Loucy (cell line): ENCODE data around the gene CNTNAP4.

Source experiments
- H2AFZ ChIP-seq: fragments of 200-600 bp; sonication (generic); 2 replicates; pipeline ENCODE4 v1.6.0; 2016; ENCODE audit warnings: antibody characterized with exemption, mild to moderate bottlenecking, low read length, moderate library complexity
- H3F3A ChIP-seq: fragments of 200-600 bp; 2 replicates; pipeline ENCODE4 v1.6.0; 2016; ENCODE audit warnings: antibody characterized with exemption, low read depth, mild to moderate bottlenecking
- H3K27me3 ChIP-seq: fragments of 200-600 bp; sonication (generic); 2 replicates; pipeline ENCODE4 v1.6.1; 2014; ENCODE audit warnings: low read length, mild to moderate bottlenecking; ENCODE audit not compliant: insufficient read depth, poor library complexity, severe bottlenecking
- H3K36me3 ChIP-seq: fragments of 200-600 bp; sonication (generic); 2 replicates; pipeline ENCODE4 v1.6.1; 2016; ENCODE audit warnings: low read length; ENCODE audit not compliant: insufficient read depth
- H3K4me1 ChIP-seq: fragments of 200-600 bp; sonication (generic); 2 replicates; pipeline ENCODE4 v1.5.1; 2014; ENCODE audit warnings: low read length, mild to moderate bottlenecking; ENCODE audit not compliant: insufficient read depth, poor library complexity, severe bottlenecking
- H3K4me2 ChIP-seq: fragments of 200-600 bp; sonication (generic); 2 replicates; pipeline ENCODE4 v1.6.0; 2014; ENCODE audit warnings: antibody characterized with exemption, low read length, low read depth, mild to moderate bottlenecking; ENCODE audit not compliant: poor library complexity, severe bottlenecking
- H3K4me3 ChIP-seq: fragments of 200-600 bp; sonication (generic); 2 replicates; pipeline ENCODE4 v1.5.1; 2014; ENCODE audit warnings: low read length, mild to moderate bottlenecking, mixed read lengths; ENCODE audit not compliant: poor library complexity, severe bottlenecking
- H3K79me2 ChIP-seq: fragments of 200-600 bp; sonication (generic); 2 replicates; pipeline ENCODE4 v1.6.1; 2014; ENCODE audit warnings: low read length; ENCODE audit not compliant: insufficient read depth
- H3K9ac ChIP-seq: fragments of 200-600 bp; sonication (generic); 2 replicates; pipeline ENCODE4 v1.6.0; 2014; ENCODE audit warnings: mild to moderate bottlenecking, low read depth, low read length, moderate library complexity; ENCODE audit not compliant: poor library complexity, severe bottlenecking
- H3K9me2 ChIP-seq: fragments of 200-600 bp; sonication (generic); replicated peaks from 2 replicates; pipeline ENCODE4 v1.6.1; 2016; ENCODE audit warnings: low read depth, low read length, mixed read lengths
- H3K9me3 ChIP-seq: fragments of 200-600 bp; sonication (generic); 2 replicates; pipeline ENCODE4 v1.6.1; 2014; ENCODE audit warnings: mild to moderate bottlenecking, antibody characterized with exemption, low read length, low read depth; ENCODE audit not compliant: insufficient read depth
- H4K20me1 ChIP-seq: fragments of 200-600 bp; sonication (generic); 2 replicates; pipeline ENCODE4 v1.6.0; 2014; ENCODE audit warnings: antibody characterized with exemption, low read length, mild to moderate bottlenecking; ENCODE audit not compliant: insufficient read depth, poor library complexity, severe bottlenecking
- CTCF ChIP-seq: fragments of 200-600 bp; sonication (generic); conservative IDR thresholded peaks from 2 replicates; pipeline ENCODE4 v1.5.1; 2014; ENCODE audit warnings: mild to moderate bottlenecking, antibody characterized with exemption, low read length
- EZH2phosphoT487 ChIP-seq: fragments of 200-600 bp; IDR thresholded peaks from 2 replicates; pipeline ENCODE4 v1.6.1; 2018; ENCODE audit warnings: antibody characterized with exemption, mild to moderate bottlenecking, moderate library complexity, borderline replicate concordance

CNTNAP4 gene

GRCh38 chr16:76598498-76598897 lies 321.3 kb downstream of the CNTNAP4 start:
- Histone ChIP-seq H3K27me3 (no peaks in the 10 kb centered on the region), H3K4me2 (no peak overlapping the region), H3K9ac (no peak overlapping the region), H3K36me3 (no peaks in the 10 kb centered on the region), H4K20me1 (no peaks in the 10 kb centered on the region), H2AFZ (no peak overlapping the region), H3K4me3 (no peak overlapping the region), H3F3A (no peaks in the 10 kb centered on the region), H3K9me3 (no peaks in the 10 kb centered on the region), H3K4me1 (no peaks in the 10 kb centered on the region), H3K79me2 (no peaks in the 10 kb centered on the region), H3K9me2 (no peaks in the 10 kb centered on the region)
- no peak for TF ChIP-seq CTCF
- TF ChIP-seq EZH2phosphoT487 = no peak

GRCh38 chr16:76607317-76607716 lies 330.1 kb downstream of the CNTNAP4 start:
- no peaks in the 10 kb centered on the region for H3K36me3 ChIP-seq
- no peaks in the 10 kb centered on the region for H3K79me2 ChIP-seq
- H3K9me2 ChIP-seq = no peaks in the 10 kb centered on the region
- no peaks in the 10 kb centered on the region for H3K9me3 ChIP-seq
- no peak overlapping the region for H2AFZ ChIP-seq
- no peaks in the 10 kb centered on the region for H3K4me1 ChIP-seq
- no peak for TF ChIP-seq CTCF
- no peak for TF ChIP-seq EZH2phosphoT487
- H3K9ac ChIP-seq = no peak overlapping the region
- H3K4me3 ChIP-seq = no peak overlapping the region
- no peak overlapping the region for H3K4me2 ChIP-seq
- no peaks in the 10 kb centered on the region for H3K27me3 ChIP-seq
- H3F3A ChIP-seq = no peaks in the 10 kb centered on the region
- no peaks in the 10 kb centered on the region for H4K20me1 ChIP-seq
